ENCODE measurements around the gene CENPX.
A peak's percentile ranks its signal among the peaks of the same experiment; 100 is the strongest.

The CENPX gene

DNA sequence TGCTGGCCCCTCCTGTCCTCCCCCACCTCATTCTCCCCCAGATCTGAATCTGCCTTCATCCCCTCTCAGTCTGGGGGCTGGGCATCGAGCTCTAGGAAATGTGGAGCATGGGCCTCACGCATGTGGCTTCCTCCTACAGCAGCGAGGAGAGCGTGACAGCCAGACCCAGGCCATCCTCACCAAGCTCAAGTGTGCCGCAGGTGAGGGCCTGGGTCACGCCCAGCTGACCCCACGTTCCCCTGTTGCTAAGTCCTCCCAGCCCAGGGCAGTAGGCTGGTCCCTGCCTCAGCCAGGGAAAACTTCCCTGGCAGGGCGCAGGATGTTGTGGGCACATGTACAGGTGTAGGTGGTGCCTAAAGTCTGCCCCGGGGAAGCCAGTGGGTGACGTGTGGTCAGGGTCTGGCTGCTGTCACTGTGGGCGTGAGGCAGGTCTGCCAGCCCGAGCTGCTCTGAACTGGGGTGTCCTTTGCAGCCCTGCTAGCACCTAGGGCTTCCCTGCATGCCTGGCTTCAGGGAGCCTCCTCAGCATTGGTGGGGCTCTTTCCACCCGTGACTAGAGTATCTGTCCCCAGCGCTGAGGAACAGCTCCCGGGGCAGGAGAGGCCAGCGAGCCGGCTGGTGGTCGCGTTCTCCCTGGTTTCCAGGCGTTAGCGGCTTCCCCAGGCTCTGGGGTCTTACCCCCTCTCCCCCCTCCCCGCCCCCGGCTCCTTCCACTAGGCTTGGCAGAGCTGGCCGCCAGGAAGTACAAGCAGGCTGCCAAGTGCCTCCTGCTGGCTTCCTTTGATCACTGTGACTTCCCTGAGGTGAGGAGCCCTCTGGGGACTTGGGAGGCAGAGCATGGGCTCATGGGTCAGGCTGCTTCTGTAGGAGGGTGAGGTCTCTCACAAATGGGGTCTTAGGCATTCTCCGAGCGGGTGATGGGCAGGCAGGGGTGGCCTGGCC, 32.6 kb upstream of the CENPX start:
- no peak for DNase-seq (ENCODE audit: low read depth in 1 of 2, low spot score in 1 of 2)

GRCh38 chr17:82054351-82055022, 31.8 kb upstream of the CENPX start:
- DNase-seq (ENCODE audit: low read depth in 1 of 2, low spot score in 1 of 2), result no peak

- DNase-seq (ENCODE audit: low read depth in 1 of 2, low spot score in 1 of 2), result no peak
Measured at GRCh38 chr17:82053556-82054263, 31.0 kb upstream of the CENPX start.

- no peak for DNase-seq (ENCODE audit: low read depth in 1 of 2, low spot score in 1 of 2)
Measured at GRCh38 chr17:82053130-82053529, 30.5 kb upstream of the CENPX start.

DNA sequence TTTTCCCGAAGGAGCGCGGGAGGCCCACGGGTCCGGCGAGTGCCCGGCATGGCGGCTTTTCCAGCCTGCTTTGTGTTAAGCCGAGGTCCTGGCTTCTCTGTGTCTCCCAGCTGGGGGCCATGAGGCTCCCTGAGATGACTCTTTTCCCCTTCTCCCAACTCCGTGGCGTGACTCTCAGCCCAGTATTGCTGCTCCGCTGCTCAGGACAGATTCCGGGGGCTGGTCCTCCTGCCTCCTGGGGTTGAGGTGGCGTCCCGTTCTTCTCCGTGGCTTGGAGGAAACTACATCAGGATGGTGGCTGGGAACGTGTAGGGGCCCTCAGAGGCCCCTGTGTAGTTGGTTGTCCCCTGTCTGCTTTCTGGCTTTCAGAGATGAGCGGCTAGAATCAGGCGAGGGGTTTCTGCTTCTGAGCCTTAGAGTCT, 30.0 kb upstream of the CENPX start:
- no peak for DNase-seq (ENCODE audit: low read depth in 1 of 2, low spot score in 1 of 2)

DNA sequence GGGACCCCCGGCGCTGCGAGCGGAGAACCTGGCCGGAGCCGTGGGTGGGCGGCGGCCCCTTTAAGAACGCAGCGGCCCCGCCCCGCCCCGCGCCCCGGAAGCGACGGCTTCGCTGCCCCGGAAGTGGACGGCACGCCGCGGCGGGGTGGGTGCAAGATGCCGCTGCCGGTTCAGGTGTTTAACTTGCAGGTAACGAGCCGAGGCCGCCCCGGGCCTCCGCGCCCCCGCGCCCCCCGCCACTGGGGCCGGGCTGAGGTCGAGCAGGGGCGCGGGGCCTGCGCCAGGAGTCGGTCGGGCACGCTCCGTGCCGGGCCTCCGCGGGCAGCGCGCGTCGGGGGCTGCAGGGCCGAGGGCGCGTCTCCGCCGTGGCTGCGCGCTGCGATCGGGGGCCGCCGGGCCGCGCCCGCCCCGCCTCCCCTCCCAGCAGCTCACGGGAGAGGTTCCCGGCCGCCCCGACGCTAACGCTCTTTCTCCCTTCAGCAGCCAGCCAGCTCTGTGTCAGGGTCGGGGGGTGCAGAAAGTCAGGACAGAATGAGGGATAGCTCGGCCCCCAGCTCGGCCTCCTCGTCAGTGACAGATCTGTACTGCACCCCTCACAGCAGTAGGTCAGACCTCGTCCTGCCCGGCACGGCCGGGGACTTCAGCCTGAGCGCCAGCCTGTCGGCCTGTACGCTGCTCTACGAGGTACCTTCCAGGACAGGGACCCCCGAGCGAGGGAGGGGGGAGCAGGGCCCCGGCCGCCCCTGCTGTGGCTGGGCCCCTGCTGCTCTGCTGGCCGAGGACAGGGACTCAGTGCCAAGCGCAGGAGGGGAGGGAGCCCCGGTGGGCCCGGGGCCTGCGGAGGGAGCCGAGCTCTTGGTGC, 29.3 kb upstream of the CENPX start, which contains the start of the genes GPS1 and RFNG:
Gene GPS1 (plus strand): TSS at position 123 of the 862 bp plus-strand sequence. CDS start 34 bp downstream, at position 157.
Gene RFNG (minus strand): TSS at position 36 of the 862 bp plus-strand sequence. CDS start 45 bp downstream, outside the sequence.
- DNase-seq (ENCODE audit: low read depth in 1 of 2, low spot score in 1 of 2), result peak; percentile 64 to 77

GRCh38 chr17:82050761-82051641, 28.3 kb upstream of the CENPX start:
- DNase-seq (ENCODE audit: low read depth in 1 of 2, low spot score in 1 of 2), result no peak

DNA sequence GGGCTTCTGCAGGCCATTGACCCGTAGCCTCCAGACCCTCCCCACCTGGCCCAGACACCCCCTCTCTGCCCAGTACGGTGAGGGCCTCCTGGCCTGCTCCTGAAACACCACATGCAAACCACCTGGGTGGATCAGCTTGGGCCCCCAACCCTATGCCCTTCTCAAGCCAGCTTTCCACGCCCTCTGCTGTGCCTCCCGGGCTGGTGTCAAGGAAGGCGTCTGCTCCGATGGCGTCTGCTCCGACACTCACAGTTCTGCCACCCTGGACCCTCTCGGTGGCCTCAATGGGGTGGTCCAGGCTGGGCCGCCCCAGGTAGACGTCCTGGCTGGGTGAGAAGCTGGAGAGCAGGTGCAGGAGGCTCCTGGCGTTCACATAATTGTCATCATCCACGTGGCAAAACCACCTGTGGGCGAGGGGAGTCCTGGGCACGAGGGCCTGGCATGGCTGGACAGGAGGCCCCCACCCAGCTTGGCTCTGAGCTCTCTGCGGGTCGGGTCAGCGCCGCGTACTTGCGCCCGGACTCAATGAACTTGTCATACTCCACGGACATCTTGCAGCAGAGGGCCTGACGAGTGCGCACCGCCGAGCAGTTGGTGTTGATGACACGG, 27.6 kb upstream of the CENPX start:
- no peak for DNase-seq (ENCODE audit: low read depth in 1 of 2, low spot score in 1 of 2)

DNA sequence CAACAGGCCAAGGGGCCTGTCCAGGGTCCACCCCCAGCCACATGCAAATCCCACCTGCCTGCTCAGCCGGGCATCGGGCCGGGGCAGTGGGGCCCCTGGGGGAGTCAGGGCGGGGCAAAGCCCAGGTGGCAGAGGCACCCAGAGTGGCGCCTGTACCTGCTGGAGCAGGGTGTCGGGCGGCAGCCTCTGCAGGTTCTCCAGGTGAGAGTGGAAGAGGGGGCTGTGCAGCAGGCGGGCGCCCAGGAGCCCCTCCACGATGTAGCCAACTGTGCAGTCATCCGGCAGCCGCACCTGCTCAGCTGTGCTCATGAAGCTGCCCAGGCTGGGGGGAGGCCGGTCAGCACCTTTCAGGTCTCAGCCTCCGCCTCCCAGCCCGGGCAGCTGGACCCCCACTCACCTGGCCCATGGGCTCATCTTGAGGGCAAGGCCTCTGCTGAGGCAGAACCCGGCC, 26.9 kb upstream of the CENPX start:
- no peak for DNase-seq (ENCODE audit: low read depth in 1 of 2, low spot score in 1 of 2)

DNA sequence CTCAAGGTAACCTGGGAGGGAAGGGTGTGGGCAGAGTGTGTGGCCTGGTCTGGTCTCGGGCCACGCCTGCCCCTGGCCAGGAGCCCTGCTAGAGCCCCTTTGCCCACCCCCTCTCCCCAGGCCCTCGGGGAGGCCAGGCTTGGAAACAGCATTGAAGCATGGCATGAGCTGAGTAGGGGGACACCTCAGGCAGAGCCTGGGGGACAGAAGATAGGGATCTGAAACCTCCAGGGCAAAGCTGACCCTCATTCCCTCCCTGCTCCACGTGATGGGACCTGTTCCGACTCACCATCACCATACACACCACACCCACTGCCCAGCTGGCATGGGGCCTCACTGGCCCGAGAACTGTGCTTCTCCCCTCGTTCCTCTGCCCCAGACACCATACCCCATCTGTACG, 26.4 kb upstream of the CENPX start:
- no peak for DNase-seq (ENCODE audit: low read depth in 1 of 2, low spot score in 1 of 2)

DNA sequence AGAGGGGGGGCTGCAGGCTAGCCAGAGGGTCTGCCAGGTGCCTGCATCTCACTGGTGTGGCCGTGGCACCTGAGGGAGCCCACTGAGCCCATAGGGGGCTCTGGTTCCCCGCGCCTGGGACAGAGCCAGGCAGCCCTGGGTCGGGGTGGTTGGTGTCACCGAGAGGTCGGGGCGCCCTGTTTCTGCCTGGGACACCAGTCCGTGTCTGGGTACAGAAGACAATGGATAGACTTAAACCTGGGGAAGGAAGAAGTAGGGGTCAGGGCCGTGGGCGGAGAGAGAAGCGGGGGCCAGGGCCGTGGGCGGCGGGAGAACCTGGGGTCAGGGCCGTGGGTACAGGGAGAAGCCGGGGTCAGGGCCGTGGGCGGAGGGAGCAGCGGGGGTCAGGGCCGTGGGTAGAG, 25.9 kb upstream of the CENPX start:
- no peak for DNase-seq (ENCODE audit: low read depth in 1 of 2, low spot score in 1 of 2)

DNA sequence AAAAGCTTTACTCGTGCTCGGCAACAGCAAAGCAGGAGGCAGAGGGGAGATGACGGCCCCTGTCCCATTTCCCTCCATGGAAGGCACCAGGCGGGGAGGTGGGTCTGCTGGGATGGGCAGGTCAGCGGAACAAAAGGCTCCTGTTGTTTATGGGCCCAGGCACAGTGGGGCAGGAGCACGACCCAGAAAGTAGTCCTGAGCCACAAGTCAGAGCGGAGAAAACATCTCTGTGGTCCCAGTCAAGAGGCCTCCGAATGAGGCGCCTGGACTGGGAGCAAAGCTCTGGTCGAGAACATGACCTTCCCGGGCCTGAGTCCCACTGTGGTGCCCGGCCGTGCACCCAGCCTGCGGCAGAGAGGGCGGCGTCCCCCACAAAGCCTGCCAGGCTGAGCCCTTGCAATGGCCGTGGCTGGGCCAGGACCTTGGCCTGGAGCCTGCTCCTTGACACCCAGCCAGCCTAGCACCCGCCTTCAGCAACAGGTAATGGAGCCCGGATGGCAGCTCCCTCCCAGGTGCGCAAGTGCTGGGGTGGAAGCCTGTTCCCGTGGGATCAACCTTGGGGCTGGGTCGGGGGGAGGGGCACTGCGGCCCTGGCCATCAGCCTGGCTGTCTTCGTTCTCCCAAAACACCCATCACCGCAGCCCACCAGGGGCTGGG, 25.4 kb upstream of the CENPX start:
- DNase-seq (ENCODE audit: low read depth in 1 of 2, low spot score in 1 of 2), result no peak

DNA sequence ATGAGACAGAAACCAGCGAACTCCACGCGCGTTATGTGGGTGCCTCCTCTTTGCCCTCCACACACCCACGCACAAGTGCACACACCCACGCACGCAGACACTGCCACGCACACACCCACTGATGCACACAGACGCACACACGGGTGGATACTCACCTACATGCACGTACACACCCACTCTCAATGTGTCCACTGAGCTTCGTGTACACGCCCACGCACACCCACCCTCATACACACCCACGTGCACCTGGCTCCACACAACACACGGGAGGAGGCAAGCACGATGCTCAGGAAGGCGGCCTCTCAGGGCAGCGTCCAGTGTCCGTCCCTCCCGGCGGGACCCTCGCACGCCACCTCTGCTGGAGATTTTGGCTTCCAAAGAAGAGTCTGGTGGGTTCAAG, 24.7 kb upstream of the CENPX start:
- DNase-seq (ENCODE audit: low read depth in 1 of 2, low spot score in 1 of 2), result no peak

DNA sequence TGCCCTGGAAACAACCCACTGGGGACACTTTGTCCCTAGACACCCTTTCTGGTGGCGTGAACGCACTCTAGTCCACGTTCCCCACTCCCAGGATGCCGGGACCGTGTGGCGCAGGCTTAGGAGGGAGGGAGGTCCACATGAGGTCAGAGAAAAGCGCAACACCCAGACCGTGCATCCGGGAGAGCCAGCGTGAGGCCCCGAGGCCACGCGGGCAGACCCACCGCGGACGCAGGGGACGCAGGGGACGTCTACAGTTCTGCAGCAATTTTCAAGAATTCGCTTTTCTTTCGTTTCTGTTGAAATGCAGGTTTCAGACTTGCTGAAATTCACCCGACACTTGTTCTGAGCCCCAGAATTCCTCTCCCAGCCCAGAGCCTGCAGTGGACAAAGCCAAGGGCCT, 24.2 kb upstream of the CENPX start:
- DNase-seq (ENCODE audit: low read depth in 1 of 2, low spot score in 1 of 2), result no peak

GRCh38 chr17:82045936-82046484, 23.3 kb upstream of the CENPX start:
- no peak for DNase-seq (ENCODE audit: low read depth in 1 of 2, low spot score in 1 of 2)

GRCh38 chr17:82043507-82043906, 20.8 kb upstream of the CENPX start:
- no peak for DNase-seq (ENCODE audit: low read depth in 1 of 2, low spot score in 1 of 2)

GRCh38 chr17:82042649-82043048, 20.0 kb upstream of the CENPX start:
- DNase-seq (ENCODE audit: low read depth in 1 of 2, low spot score in 1 of 2), result no peak

DNA sequence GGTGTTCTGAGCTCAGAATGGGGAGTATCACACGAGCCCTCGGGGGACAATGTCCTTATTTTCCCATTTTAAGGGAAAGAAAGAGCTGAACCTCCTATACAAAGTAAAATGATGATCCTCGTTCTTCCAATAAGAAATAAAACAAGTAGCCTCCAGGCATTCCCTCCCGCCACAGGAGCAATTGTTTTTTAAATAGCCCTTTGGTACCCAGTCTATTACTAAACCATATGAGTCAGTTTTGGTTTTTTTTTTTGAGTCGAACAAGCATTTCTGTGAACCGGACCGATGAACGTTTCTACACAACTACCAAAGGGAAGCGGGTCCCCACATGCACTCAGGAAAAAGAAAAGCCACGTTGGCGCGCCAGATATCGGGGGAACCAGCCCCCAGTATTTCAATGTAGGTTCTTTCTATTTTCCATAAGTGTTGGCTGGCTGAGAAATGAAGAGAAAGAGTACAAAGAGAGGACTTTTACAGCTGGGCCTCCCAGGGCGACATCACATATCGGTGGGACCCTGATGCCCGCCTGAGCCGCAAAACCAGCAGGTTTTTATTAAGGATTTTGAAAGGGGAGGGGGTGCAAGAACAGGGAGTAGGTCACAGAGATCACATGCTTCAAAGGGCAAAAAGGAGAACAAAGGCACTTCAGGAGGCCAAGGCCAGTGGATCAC, 18.6 kb upstream of the CENPX start:
- DNase-seq (ENCODE audit: low read depth in 1 of 2, low spot score in 1 of 2), result no peak
